Measurements from ENCODE around the gene COX19.
"Not testable (repeated sequence)": the region's sequence is repeated elsewhere in the genome, so short reads cannot be mapped to it uniquely, and the experiment has no call there.

The COX19 gene

GRCh38 chr7:959271-959670, 16.1 kb downstream of the COX19 start:
- no peak for FAIRE-seq

- FAIRE-seq: no peak
These were observed 16.8 kb downstream of the COX19 start for GRCh38 chr7:958221-959200.

GRCh38 chr7:957418-958220, 17.7 kb downstream of the COX19 start:
- no peak for FAIRE-seq

- no peak for FAIRE-seq
These were observed 19.3 kb downstream of the COX19 start for GRCh38 chr7:956031-956430.

- no peak for FAIRE-seq
These were observed 20.8 kb downstream of the COX19 start, which contains the start of gene ADAP1 for GRCh38 chr7:954330-955238. Gene ADAP1 (minus strand): TSS chr7:954680. CDS start chr7:954477, 203 bp downstream.

- no peak for FAIRE-seq
These were observed 21.6 kb downstream of the COX19 start for GRCh38 chr7:953547-954327.

- FAIRE-seq: no peak
These were observed 22.6 kb downstream of the COX19 start for GRCh38 chr7:952548-953441.

GRCh38 chr7:951881-952547, 23.3 kb downstream of the COX19 start:
- no peak for FAIRE-seq

- no peak for FAIRE-seq
These were observed 26.1 kb downstream of the COX19 start for GRCh38 chr7:949021-949934.

- FAIRE-seq: no peak
These were observed 27.7 kb downstream of the COX19 start for GRCh38 chr7:947391-948210.

- no peak for FAIRE-seq
These were observed 28.9 kb downstream of the COX19 start for GRCh38 chr7:946256-946996.

GRCh38 chr7:945556-946255, 29.6 kb downstream of the COX19 start:
- no peak for FAIRE-seq

- no peak for FAIRE-seq
These were observed 30.2 kb downstream of the COX19 start for GRCh38 chr7:945147-945555.

- FAIRE-seq: no peak
These were observed 30.6 kb downstream of the COX19 start for GRCh38 chr7:944744-945143.

- not testable (repeated sequence) for FAIRE-seq
These were observed 31.6 kb downstream of the COX19 start for GRCh38 chr7:943793-944192.

GRCh38 chr7:940599-941408, 34.5 kb downstream of the COX19 start:
- FAIRE-seq: no peak

All from islet of Langerhans (tissue), 1 donor.